CD4-positive, alpha-beta memory T cell (primary cell): Measurements from ENCODE around the gene TRIM59. TPM values are rescaled to one million over a fixed set of nuclear protein-coding genes. Genes with fewer than 3 reads are reported as not detected.

ENCODE experiments used
- microRNA-seq: library from miRNA; unstranded; fragments of <30 nt; microRNA quantifications from one replicate; pipeline ENCODE4 v1.2.0, GENCODE V29; 2021; ENCODE audit warnings: borderline replicate concordance, borderline number of aligned reads, borderline microRNAs expressed, mixed read lengths
- polyA plus RNA-seq, 2 donors: library from polyadenylated mRNA; unstranded; fragments of 300-500 nt; fragmentation: Illumina TruSeq; gene quantifications; one replicate each; pipeline ENCODE4 v1.2.3, GENCODE V29; 2021
- total RNA-seq, 2 experiments: library from RNA; stranded (reverse); gene quantifications; one replicate each; pipeline ENCODE4 v1.2.3, GENCODE V29; 2021

TRIM59 gene
- total and polyA plus RNA-seq, 4 experiments from 2014 or later = 21.6 to 31.5 (median 27.3) TPM

Small RNA genes lying within 50 kb of the gene (microRNA-seq; reads per million reads assigned to microRNA genes)
- gene MIR15B (1,064 reads per million, percentile 88 among the genes with 10 or more reads in this experiment), gene MIR16-2 (1,135 reads per million, percentile 88 among the genes with 10 or more reads in this experiment)

Other genes with a start within 250 kb of the TRIM59 start
- not detected for gene C3orf80, start 224.4 kb downstream of the TRIM59 start, total RNA-seq
- not detected for gene C3orf80, start 224.4 kb downstream of the TRIM59 start, polyA plus RNA-seq
- 10 to 100 TPM; 34.0 to 38.8 TPM for gene IFT80, start 50.6 kb downstream of the TRIM59 start, total RNA-seq
- 1 to 10 TPM; 4.1 to 5.2 TPM for gene IFT80, start 50.6 kb downstream of the TRIM59 start, polyA plus RNA-seq
- 10 to 100 TPM; 72.0 to 74.3 TPM for gene SMC4, start 50.1 kb downstream of the TRIM59 start, total RNA-seq
- gene SMC4, start 50.1 kb downstream of the TRIM59 start, polyA plus RNA-seq = 10 to 100 TPM; 33.2 to 61.3 TPM
- gene KPNA4, start 115.8 kb upstream of the TRIM59 start, total RNA-seq = 10 to 100 TPM; 46.1 to 50.1 TPM
- gene KPNA4, start 115.8 kb upstream of the TRIM59 start, polyA plus RNA-seq = 10 to 100 TPM in 1 of 2 donors, 1 to 10 TPM in 1; 8.9 to 10.4 TPM
- not detected for gene ARL14, start 227.4 kb upstream of the TRIM59 start, total RNA-seq
- not detected for gene ARL14, start 227.4 kb upstream of the TRIM59 start, polyA plus RNA-seq